AG04449 (cell line): ENCODE results near the gene ASTN2.

Source experiments
- CTCF ChIA-PET: fragments of 350-600 bp; formaldehyde crosslinking; extraction: SDS; loops from one replicate; lab custom pipeline; 2021; ENCODE audit warnings: antibody characterized with exemption; lab: Yijun Ruan, JAX
- POLR2A ChIA-PET: fragments of 400-600, 350-600 bp; formaldehyde crosslinking; extraction: SDS; loops from one replicate; lab custom pipeline; 2020; ENCODE audit warnings: antibody characterized with exemption, inconsistent platforms; lab: Yijun Ruan, JAX
- DNase-seq: peaks from one replicate; pipeline ENCODE4 v3.0.0-alpha.2; 2010; ENCODE audit warnings: low read depth, low spot score
- H3K4me3 ChIP-seq: 2 replicates; pipeline ENCODE4 v1.5.1; 2011; ENCODE audit warnings: low read depth, mild to moderate bottlenecking, control low read depth, low read length
- CTCF ChIP-seq: IDR thresholded peaks from one replicate; pipeline ENCODE4 v1.5.1; 2011; ENCODE audit warnings: mild to moderate bottlenecking, moderate library complexity, low read length, control low read depth, inconsistent platforms; ENCODE audit not compliant: insufficient read depth; ENCODE audit errors: missing control alignments

Gene ASTN2

GRCh38 chr9:116959809-116960208, 455.0 kb downstream of the ASTN2 start:
- CTCF ChIA-PET = no interaction called here
- DNase-seq = no peak
- no peak for TF ChIP-seq CTCF
- no peak overlapping the region for H3K4me3 ChIP-seq
- POLR2A ChIA-PET = no interaction called here

GRCh38 chr9:116958881-116959280, 456.0 kb downstream of the ASTN2 start:
- DNase-seq = no peak
- TF ChIP-seq CTCF = no peak
- H3K4me3 ChIP-seq = no peak overlapping the region
- ChIA-PET POLR2A (no interaction called here), CTCF (no interaction called here)

- POLR2A ChIA-PET = no interaction called here
- CTCF ChIA-PET = no interaction called here
- no peak for TF ChIP-seq CTCF
- no peak overlapping the region for H3K4me3 ChIP-seq
- no peak for DNase-seq
Observed at GRCh38 chr9:116954731-116955130, 460.1 kb downstream of the ASTN2 start.

- ChIA-PET POLR2A (no interaction called here), CTCF (no interaction called here)
- H3K4me3 ChIP-seq = no peak overlapping the region
- no peak for TF ChIP-seq CTCF
- no peak for DNase-seq
Observed at GRCh38 chr9:116953271-116953670, 461.6 kb downstream of the ASTN2 start.

GRCh38 chr9:116952436-116952810, 462.4 kb downstream of the ASTN2 start:
- DNase-seq = no peak
- POLR2A ChIA-PET = interaction anchor here (1.2 to 1.4 kb wide), 2 partner anchors 13 to 33 kb away, joined by 3 to 6 read pairs; no protein-coding TSS in a partner anchor
- H3K4me3 ChIP-seq = no peak overlapping the region
- TF ChIP-seq CTCF = no peak
- CTCF ChIA-PET = interaction anchor here (0.9 kb wide), 1 partner anchor 9 kb away, joined by 4 read pairs; no protein-coding TSS in a partner anchor

GRCh38 chr9:116951588-116952435, 463.0 kb downstream of the ASTN2 start:
- H3K4me3 ChIP-seq = no peak overlapping the region
- DNase-seq = peak; percentile 93
- no peak for TF ChIP-seq CTCF
- POLR2A ChIA-PET = interaction anchor here (1.2 to 1.4 kb wide), 2 partner anchors 13 to 33 kb away, joined by 3 to 6 read pairs; no protein-coding TSS in a partner anchor
- CTCF ChIA-PET = interaction anchor here (0.9 kb wide), 1 partner anchor 10 kb away, joined by 4 read pairs; no protein-coding TSS in a partner anchor
